Measurements from ENCODE around the gene SNRNP25.

GRCh38 chr16:47234-47633 is 6.4 kb upstream of the SNRNP25 start:
- TF ChIP-seq CTCF (IDR thresholded peaks at IDR 0.05) (no peak), POLR2A (IDR thresholded peaks at IDR 0.05) (no peak)
